SIG-M5 (cell line): ENCODE measurements around the gene FBXL5.
"Not testable (repeated sequence)": the region's sequence is repeated elsewhere in the genome, so short reads cannot be mapped to it uniquely, and the experiment has no call there.

ENCODE experiments used
- DNase-seq: peaks from one replicate; lab custom pipeline; 2025; lab: John Stamatoyannopoulos, UW

FBXL5 gene

DNA sequence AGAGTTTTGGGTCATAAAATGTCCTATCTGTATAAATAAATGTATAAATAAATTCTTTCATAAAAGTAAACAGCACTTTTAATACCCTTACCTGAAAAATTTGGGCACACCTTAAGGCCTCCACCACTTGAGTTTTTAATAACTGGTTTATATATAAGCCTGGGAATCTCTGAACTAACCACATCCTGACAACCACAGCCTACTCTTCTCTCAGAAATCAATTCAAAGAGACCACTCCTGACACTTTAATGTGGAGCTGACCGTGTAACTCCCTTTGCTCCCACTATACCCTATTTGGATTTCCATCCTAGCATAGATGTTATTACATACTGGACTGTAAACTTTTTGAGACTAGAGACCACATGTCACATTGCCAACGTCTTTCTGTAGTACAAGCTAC is 3.5 kb downstream of the FBXL5 start:
- DNase-seq: no peak

DNA sequence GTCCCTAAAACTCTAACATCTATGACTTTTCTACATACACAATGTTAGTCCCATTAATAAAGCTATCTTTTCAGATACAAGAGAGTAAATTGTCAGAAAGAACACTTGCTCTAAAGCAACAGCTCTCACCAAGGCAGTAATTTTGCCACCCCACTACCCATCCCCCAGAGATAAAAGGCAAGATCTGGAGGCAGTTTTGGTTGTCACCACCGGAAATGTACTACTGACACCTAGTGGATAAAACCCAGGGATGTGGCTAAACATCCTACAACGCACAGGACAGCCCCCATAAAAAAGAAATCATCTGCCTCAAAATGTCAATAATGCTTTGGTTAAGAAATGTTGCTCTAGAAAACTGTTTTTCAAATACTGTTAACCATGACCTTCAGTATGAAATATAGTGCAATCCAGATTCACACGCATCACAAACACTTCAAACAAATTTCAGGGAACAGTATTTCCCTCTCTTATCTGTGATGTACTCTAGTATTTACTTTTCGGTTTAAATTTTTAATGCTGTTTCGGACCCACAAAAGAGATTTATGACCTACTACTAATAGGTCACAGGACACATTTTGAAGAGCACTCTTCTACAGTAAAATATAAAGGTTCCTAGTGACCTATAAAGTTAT is 5.1 kb downstream of the FBXL5 start:
- DNase-seq: peak; percentile 37

DNA sequence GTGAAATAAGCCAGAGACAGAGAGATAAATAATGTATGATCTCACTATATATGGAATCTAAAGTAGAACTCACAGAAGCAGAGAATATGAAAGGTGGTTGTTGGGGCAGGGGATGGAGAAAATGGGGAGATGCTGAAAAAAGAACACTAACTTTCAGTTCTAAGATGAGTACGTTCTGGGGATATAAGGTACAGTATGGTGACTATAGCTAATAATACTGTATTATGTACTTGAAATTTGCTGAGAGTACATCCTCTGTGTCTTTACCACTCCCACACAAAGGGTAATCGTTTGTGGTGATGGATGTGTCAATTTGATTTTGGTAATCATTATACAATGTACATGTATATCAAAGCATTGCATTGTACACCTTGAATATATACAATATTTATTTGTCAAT is 6.6 kb downstream of the FBXL5 start:
- DNase-seq: no peak

DNA sequence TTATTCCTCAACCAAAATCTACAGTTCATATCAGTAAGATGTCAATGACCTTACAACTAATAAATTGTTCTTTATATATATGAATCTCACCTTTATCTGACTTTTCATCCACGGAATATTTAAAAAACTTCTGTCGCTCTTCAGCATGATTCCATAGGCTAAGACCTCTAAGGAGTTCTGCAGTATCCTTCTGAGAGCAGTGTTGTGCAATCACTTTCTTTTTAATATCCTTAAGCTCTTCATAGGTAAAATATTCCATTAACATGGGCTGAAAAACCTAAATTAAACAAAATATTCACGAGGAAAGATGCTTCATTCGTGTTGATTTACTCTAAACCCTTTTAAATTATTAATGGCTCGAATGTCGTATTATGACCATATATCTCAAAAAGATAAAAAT is 16.7 kb downstream of the FBXL5 start:
- DNase-seq: no peak

DNA sequence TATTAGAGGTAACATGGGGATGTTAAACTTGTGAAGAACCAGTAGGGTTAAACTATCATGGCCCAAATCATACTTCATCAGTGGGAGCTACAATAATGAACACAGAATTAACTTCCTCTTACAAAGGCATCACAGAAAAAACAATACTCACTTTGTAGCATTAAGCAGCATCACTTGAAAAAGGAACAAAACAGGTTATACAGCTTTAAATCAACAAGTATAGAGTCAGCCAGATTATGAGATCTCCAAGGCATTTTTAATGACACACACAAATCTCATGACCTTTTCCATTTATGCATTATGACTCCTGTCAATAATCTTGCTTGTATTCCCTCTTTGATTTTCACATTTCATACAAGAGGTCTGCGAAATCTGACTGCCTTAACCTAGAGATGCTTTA is 18.3 kb downstream of the FBXL5 start:
- DNase-seq: no peak

DNA sequence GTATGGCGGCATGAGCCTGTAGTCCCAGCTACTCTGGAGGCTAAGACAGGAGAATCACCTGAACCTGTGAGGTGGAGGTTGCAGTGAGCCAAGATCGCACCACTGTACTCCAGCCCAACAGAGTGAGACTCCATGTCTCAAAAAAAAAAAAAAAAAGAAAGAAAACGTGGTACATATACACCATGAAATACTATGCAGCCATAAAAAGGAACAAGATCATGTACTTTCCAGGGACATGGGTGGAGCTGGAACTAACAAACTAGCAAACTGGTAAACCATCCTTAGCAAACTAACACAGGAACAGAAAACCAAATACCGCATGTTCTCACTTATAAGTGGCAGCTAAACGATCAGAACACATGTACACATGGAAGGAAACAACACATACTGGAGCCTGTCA is 37.8 kb downstream of the FBXL5 start:
- DNase-seq: not testable (repeated sequence)

DNA sequence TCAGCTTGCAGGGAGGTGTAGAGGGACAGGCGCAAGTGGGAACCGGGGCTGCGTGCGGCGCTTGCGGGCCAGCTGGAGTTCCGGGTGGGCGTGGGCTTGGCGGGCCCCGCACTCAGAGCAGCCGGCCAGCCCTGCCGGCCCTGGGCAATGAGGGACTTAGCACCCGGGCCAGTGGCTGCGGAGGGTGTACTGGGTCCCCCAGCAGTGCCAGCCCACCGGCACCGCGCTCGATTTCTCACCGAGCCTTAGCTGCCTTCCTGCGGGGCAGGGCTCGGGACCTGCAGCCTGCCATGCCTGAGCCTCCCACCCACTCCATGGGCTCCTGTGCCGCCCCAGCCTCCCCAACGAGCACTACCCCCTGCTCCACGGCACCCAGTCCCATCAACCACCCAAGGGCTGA is 40.3 kb downstream of the FBXL5 start:
- DNase-seq: not testable (repeated sequence)

DNA sequence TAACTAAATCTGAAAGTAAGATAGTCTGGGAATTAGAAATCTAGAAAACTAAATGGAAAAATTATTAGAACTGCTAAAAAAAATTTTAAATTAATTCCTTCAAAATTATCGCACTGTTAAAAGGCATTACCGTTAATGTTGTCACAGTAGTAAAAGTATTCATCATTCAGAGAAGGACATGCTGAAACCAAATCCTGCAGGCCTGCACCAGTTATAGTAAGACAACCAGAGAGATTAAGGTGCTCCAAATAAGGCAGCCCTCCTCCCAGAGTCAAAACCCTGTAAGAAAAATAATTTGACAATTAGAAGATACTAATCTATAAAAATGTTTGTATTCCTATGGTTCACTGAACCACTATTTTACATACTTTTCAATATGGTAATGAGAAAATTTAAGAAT is 43.0 kb downstream of the FBXL5 start:
- DNase-seq: no peak

DNA sequence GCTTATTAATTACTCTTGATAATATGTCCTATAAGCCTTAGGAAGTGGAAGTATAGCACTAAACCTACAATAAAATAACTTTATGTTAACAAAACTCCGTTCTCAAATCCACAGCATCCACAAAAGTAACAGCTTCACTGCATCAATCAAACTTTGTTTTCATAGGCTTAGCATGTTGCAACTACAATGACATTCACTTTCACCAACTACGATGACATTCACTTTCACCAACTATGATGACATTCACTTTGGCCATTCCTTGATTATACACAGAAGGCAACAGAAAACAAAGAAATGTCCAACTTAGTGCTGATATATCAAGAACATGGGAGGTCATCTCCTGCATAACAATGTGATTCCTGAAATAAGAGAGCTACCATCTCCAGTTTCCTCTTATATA is 44.3 kb downstream of the FBXL5 start:
- DNase-seq: no peak

DNA sequence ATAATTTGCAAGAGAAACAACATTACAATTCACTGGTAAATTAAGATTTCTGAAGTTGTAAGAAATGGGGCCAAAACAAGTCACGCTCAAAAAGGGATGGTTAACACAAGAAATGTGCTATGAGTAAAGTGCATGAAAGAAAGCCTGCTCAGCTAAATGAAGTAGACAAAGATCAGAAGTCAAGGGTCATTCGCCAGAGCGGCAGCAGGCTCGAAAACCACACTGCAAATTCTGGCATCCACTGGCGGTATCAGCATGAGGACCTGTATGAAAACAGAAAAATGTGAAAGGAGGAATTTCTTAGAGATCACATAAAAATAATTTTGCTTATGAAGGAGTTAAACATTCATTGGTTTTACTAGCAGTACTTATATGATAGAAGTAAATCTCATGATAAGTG is 49.6 kb downstream of the FBXL5 start:
- no peak for DNase-seq

DNA sequence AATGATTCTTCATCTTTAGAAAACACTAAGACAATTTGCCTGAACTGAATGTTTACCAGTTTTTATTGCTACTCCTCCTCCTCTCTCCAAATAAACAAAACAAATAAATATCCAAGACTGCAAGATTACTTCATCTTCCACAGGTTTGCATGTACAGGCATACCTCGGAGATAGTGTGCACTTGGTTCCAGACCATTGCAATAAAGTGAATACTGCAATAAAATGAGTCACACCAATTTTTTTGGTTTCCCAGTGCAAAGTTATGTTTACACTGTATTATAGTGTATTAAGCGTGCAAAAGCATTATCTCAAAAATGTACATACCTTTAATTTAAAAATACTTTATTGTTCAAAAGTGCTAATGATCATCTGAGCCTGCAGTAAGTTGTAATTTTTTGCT is 53.3 kb downstream of the FBXL5 start:
- DNase-seq: no peak

DNA sequence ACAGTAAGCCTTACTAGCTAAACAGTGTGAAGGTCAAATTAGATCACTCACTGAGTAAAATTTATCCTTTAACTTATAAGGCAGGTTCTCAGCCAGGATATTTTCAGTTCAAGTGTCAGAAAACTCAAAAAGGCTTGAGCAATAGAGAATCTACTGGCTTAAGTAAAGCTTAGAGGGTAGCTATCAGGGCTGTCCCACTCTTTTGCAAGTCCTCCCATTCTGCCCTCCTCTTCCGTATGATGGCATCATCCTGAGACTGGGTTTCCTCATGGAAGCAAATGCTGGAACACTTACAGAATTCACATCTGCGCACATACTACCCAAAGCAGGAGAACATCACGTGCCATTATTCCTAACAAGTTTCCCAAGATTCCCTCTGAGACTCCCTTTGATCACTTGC is 55.0 kb downstream of the FBXL5 start:
- no peak for DNase-seq

DNA sequence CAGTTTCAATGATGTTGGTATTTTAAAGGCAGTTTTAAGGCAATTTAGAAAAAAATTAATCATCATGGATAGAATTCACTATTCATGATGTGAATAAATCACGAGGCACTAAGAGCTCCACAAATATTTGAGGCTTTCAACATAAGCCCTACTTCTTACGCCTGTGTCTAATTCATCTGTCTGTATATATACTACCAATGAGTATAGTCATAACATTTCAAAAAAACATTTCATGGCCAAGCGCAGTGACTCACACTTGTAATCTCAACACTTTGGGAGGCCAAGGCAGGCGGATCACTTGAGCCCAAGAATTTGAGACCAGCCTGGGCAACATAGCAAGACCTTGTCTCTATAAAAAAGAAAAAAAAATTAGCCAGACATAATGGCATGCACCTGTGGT is 56.5 kb downstream of the FBXL5 start:
- DNase-seq: no peak

DNA sequence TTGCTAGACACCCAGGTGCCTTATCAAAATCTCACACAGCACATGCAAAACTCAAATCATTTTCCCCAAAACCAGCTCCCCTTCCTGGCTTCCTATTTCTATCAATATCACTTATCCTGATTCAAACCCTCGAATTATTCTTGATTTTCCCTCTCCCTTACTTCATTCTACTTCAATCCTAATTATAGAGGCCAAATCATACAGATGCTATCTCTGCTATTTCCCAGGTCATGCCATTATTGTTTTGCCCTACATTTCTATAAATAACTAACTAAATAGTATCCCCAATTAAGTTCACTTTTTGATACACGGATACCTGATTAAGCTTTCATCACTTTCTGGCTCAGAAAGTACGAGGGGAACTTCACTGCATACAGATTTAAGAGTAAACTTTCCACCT is 62.4 kb downstream of the FBXL5 start:
- no peak for DNase-seq

DNA sequence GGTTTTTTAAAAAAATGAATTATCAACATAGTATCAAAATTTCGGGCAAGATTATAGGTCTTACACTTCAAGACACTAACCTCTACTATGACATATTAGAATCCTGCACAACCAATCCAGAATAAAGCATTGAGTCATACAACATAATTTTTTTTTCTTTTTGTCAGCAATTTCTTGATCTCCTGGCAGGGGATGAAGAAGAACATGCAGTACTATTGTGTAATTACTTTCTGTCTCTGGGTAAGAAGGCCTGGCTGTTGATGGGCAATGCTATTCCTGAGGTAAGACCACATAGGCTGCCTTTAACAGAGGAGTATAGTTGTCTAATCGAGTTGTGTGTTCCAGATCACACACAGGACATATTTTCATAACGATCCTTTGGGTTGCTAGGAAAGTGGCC is 67.5 kb downstream of the FBXL5 start:
- DNase-seq: no peak

DNA sequence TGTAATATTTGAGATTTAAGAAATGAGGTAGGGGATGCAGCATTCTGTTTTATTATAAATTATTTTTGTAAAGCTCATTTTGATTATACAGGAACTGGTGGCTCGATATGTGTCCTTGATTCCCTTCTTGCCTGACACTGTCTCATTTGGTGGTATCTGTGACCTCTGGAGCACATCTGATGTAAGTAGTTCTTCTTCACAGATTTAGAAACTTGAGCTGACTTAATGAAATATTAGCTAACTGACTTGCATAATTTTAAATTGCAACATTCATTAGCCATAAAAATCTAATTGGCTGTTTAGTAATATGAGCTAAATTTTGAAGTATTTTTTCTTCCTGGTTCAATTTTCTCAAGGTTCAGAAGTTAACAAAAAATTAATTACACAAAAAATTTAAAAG is 69.1 kb downstream of the FBXL5 start:
- no peak for DNase-seq

DNA sequence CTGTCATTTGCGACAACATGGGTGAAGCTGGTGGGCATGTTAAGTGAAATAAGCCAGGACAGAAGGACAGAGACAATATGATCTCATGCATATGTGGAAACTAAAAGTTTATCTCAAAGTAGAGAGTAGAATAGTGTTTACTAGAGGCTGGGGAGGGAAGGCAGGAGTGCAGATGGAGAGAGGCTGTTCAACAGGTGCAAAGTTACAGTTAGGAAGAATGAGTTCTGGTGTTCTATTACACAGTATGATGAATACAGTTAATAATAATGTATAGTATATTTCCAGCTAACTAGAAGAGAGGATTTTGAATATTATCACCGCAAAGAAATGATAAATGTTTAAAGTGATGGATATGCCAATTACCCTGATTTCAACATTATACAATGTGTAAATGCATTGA is 69.8 kb downstream of the FBXL5 start:
- DNase-seq: no peak

DNA sequence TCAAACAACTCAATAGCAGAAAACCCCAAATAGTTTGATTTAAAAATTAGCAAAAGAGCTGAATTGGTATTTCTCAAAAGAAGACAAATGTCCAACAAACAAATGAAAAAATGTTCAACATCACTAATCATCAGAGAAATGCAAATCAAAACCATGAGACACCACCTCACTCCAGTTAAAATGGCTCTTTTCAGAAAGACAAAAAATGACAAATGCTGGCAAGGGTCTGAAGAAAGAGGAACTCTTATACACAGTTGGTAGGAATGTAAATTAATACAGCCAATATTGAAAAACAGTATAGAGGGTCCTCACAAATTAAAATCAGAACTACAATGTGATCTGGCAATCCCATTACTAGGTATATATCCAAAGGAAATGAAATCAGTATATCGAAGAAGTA is 70.4 kb downstream of the FBXL5 start:
- DNase-seq: no peak

DNA sequence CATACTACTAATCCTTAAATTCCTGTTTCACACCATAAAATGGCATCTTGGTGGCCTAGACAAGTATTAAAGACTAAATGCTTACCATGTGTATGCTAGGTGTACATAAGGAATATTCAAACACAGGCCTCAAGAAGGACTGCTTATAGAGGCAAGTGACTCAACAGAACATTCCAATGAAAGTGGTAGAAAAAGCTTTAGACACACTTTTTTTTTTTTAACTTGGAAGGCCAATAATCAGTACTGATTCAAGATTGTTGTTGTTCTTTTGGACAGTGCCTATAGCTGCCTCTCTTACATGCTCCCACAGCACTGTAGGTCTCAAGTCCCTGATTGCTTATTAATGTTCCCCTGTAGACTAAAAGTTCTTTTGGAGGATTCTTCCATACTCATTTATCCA is 77.6 kb downstream of the FBXL5 start:
- no peak for DNase-seq

DNA sequence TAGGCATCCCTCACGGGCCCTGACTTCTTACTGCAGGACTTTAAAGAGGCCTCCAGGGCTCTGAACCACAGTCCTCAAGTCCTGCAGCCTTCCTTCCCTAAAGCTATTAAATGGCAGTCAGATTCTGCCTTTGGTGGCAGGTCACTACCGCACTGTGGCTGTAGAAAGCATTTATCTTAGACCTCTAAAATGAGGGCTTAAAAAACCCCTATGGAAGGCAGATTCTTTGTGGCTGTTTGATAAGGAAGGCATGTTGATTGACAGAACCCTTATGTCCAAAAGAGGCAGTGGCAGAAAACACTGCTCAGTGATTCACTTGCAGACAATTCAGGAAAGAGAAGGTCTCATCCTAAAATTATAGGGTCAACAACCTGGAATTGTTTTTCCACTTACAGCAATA is 79.2 kb downstream of the FBXL5 start:
- DNase-seq: no peak

DNA sequence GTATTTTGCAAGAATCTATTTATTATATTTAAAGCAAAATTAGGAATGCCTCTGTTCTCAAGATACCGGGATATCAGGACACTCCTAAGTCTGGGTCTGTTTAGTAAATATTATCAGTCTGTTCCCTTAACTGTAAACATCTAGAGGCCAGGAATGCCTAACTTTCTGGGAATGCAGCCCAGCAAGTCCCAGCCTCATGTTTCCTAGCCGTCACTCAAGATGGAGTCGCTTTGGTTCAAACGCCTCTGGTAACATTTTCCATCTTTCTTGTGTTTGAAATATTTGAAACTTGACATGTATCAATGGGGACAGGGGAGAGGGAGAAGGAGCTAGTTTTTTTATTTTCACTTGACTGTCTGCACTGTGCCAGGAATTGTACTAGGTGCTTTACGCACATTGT is 85.4 kb downstream of the FBXL5 start:
- DNase-seq: no peak

DNA sequence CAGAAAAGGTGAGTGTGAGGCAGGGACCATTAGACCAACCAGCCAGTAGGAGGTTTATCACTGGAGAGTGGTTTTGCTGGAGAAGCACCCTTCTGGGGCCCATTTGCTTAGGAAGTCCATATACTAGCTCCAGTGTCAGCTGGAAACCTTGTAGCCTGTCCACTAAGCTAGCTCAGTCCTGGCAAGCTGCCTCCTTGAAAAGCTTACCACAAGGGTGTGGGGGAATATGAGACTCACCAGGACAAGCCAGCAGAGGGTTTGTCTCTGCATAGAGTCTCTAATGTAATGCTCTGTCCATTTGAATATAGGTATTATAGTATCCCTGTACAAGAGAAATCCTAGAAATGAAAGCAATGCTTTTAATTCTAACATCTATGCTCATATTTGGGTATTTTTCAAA is 86.3 kb downstream of the FBXL5 start:
- no peak for DNase-seq

DNA sequence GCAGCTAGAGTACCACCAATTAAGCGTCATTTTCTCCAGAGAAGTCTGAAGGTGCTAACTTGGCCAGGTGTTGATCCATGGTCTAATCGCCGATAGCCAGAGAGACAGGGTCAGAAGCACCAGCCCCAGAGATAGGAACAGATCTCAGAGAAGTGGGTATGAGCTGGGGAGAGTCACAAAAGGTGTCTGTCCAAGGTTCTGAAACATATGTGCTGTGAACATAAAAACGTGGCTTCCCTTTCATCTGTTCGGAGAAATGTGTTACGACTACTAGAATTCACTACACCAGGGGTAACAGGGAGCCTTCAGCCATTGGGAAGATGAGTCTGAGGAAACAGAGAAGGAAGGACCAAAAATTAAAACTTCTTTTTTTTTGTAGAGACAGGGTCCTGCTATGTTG is 91.3 kb downstream of the FBXL5 start:
- no peak for DNase-seq

DNA sequence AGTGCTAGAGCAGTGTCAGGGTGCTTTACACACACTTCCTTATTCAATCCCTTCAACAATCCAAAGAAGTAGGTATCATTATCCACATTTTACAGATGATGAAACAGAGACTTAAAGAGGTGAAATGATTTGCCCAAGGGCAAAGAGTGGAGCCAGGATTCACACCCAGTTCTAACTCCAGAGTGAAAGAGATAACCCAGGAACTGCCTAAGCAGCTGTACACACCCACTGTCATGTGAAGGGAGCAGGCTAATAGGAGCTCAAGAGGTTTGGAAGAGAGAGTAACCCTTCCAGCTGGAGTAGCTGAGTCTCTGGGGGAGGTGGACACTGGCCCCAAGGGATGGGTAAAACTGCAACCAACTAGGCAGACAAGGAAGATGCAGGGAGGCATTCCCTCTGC is 92.5 kb downstream of the FBXL5 start:
- no peak for DNase-seq

DNA sequence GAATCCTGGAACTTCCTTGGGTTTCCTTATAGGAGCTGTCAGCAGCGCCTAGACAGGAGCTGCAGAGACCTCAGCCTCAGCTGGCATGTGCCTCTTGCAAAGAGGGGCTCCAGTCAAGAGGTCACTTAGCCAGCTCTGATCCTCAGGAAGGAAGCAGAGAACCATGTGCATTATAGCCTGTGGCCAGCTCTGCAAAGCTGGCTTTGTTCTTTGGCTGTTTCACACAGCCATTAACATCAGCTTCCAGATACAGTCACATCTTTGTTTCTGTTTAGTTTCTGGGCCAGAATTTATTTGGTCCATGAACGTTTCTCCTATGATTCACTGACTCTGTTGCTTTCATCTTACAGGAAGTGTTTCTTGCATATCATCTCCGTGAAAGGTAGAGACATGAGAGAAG is 93.0 kb downstream of the FBXL5 start:
- DNase-seq: no peak
